PC-3 (cell line): ENCODE measurements around the gene TRPC3. TPM values are rescaled to one million over a fixed set of nuclear protein-coding genes. Genes with fewer than 3 reads are reported as not detected.

Source experiments
- ATAC-seq: fragments of 200-7000 bp; cut with Tn5 transposase; 2 replicates; pipeline ENCODE4 v1.9.1; 2020; ENCODE audit warnings: mild to moderate bottlenecking, moderate library complexity
- BruUV-seq: library from RNA; stranded (reverse); fragments of 400-500 nt; replicated peaks from 2 replicates; lab custom pipeline; 2021; lab: Mats Ljungman, UMichigan
- CTCF ChIA-PET: fragments of 300-600 bp; sonication (Branson Sonifier 250); formaldehyde crosslinking; loops from one replicate; lab custom pipeline; 2022; ENCODE audit warnings: antibody characterized with exemption; lab: Charles Lee
- POLR2A ChIA-PET: fragments of 300-600 bp; sonication (Branson Sonifier 250); formaldehyde crosslinking; loops from one replicate; lab custom pipeline; 2022; ENCODE audit warnings: antibody characterized with exemption; ENCODE audit not compliant: unreplicated experiment; lab: Charles Lee
- DNase-seq: peaks from one replicate; pipeline ENCODE4 v3.0.0-alpha.2; 2015
- H2AFZ ChIP-seq: fragments of 300-600 bp; sonication (generic); 2 replicates; pipeline ENCODE4 v1.6.0; 2016; ENCODE audit warnings: antibody characterized with exemption, low read length
- H3F3A ChIP-seq: fragments of 300-600 bp; sonication (generic); one replicate; pipeline ENCODE4 v1.6.0; 2017; ENCODE audit warnings: antibody characterized with exemption, low read length, control low read depth, mild to moderate bottlenecking; ENCODE audit not compliant: unreplicated experiment
- H3K27ac ChIP-seq: fragments of 300-600 bp; sonication (generic); 2 replicates; pipeline ENCODE4 v1.5.1; 2016; ENCODE audit warnings: mild to moderate bottlenecking, low read length
- H3K27me3 ChIP-seq: fragments of 300-600 bp; sonication (generic); 2 replicates; pipeline ENCODE4 v1.6.1; 2016; ENCODE audit warnings: low read length, mixed read lengths
- H3K36me3 ChIP-seq: fragments of 300-600 bp; sonication (generic); 2 replicates; pipeline ENCODE4 v1.6.1; 2016; ENCODE audit warnings: low read depth, mixed run types, low read length, mixed read lengths
- H3K4me1 ChIP-seq: fragments of 300-600 bp; sonication (generic); 2 replicates; pipeline ENCODE4 v1.5.1; 2016; ENCODE audit warnings: low read length; ENCODE audit not compliant: insufficient read depth
- H3K4me2 ChIP-seq: fragments of 300-600 bp; sonication (generic); 2 replicates; pipeline ENCODE4 v1.6.0; 2016; ENCODE audit warnings: low read length
- H3K4me3 ChIP-seq: fragments of 300-600 bp; sonication (generic); 2 replicates; pipeline ENCODE4 v1.5.1; 2016; ENCODE audit warnings: mild to moderate bottlenecking, low read length, mixed read lengths
- H3K79me2 ChIP-seq: fragments of 300-600 bp; sonication (generic); 2 replicates; pipeline ENCODE4 v1.6.1; 2017; ENCODE audit warnings: low read length, mixed read lengths
- H3K9ac ChIP-seq: fragments of 300-600 bp; sonication (generic); 2 replicates; pipeline ENCODE4 v1.6.0; 2016; ENCODE audit warnings: mild to moderate bottlenecking, low read length
- H3K9me2 ChIP-seq: fragments of 300-600 bp; sonication (generic); replicated peaks from 2 replicates; pipeline ENCODE4 v1.6.1; 2016; ENCODE audit warnings: mixed run types, low read length, mixed read lengths
- H3K9me3 ChIP-seq: fragments of 300-600 bp; sonication (generic); 2 replicates; pipeline ENCODE4 v1.6.1; 2016; ENCODE audit warnings: low read length, mixed read lengths
- H4K20me1 ChIP-seq: fragments of 300-600 bp; sonication (generic); 2 replicates; pipeline ENCODE4 v1.6.1; 2016; ENCODE audit warnings: low read length, mixed read lengths
- EZH2 ChIP-seq: fragments of 300-600 bp; sonication (generic); IDR thresholded peaks from one replicate; pipeline ENCODE4 v1.6.1; 2017; ENCODE audit warnings: antibody characterized with exemption, mild to moderate bottlenecking, low read length; ENCODE audit not compliant: unreplicated experiment
- EZH2phosphoT487 ChIP-seq: fragments of 300-600 bp; sonication (generic); IDR thresholded peaks from 2 replicates; pipeline ENCODE4 v1.6.1; 2018; ENCODE audit warnings: mild to moderate bottlenecking, antibody characterized with exemption, low read length, borderline replicate concordance
- intact Hi-C: fragments of 100-400 bp; cut with micrococcal nuclease; formaldehyde crosslinking; loops from 2 replicates; pipeline ENCODE4 v1.9.0; 2023
- total RNA-seq: library from RNA; depleted of rRNA; stranded (reverse); fragments of >200 nt; gene quantifications from 2 replicates; pipeline ENCODE4 v1.2.3, GENCODE V29; 2014
- TF ChIP-seq, protein P1 (sequence below): fragments of 300-600 bp; sonication (generic); conservative IDR thresholded peaks from 2 replicates; pipeline ENCODE4 v1.5.1; 2017; ENCODE audit warnings: antibody characterized with exemption, low read depth, mild to moderate bottlenecking, low read length

The TRPC3 gene
- total RNA-seq, 1 experiment from 2014 or later, result not detected

DNA sequence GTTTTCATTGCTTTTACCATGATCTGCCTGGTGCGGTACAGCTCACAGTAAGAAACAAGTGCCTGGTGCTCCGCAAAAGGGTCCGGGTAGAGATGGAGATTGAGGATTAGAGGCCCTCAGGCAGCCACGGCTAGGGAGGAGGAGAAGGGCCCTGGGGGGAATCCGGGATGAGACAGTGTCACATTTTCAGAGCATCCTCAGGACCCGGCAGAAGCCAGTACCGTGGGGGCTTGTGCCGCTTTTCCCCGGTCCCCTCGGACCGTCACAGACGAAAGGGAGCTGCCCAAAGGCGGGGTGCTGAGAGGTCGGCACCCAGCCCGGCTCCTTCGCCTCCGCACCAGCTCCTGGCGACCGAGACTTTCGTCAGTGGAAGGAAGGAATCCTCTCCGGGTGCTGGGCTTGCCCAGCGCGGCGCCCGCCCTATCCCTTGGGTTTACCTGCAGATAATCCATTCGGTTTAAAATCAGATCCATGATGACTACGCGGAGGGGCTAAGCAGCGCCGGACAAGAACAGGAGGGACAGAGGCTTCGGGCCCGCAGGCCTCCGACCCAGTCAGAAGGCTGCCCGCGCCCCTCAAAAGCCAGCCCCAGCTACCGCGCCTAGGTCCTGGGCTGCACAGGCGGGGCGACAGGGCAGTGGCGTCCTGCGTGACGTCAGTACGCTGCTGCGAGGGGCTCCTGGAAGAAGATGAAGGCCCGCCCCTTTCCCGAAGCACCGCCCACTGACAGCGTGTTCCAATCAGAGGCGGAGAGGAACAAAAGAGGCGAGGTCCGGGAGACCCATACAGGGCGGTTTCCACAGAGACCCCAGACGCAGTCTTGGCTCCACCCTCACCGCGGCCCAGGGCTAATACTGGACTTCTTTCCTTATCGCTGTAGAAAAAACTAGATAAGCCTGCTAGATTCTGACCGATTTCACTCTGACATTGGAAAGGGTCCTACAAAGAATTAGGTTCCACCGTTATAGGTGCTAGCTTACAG is 81.7 kb downstream of the TRPC3 start, which contains the start of gene BBS7:
Gene BBS7 (minus strand): TSS at position 634 of the 982 bp plus-strand sequence. CDS start 161 bp downstream, at position 473.
- Histone ChIP-seq H3K27me3 (no peaks in the 10 kb centered on the region), H3K9me2 (no peaks in the 10 kb centered on the region), H3K4me1 (no peaks in the 10 kb centered on the region), H3F3A (no peaks in the 10 kb centered on the region), H3K9me3 (no peaks in the 10 kb centered on the region), H3K4me3 (peak within 1 kb of the TSS; percentile 94), H3K9ac (peak within 1 kb of the TSS; percentile 80), H4K20me1 (no peaks in the 10 kb centered on the region), H3K4me2 (peak within 1 kb of the TSS; percentile 86), H3K79me2 (no peaks in the 10 kb centered on the region), H2AFZ (peak within 1 kb of the TSS; percentile 98), H3K36me3 (peaks cover 12% of the 10 kb centered on the region), H3K27ac (peak within 1 kb of the TSS; percentile 29; the same call in 1 of the 2 replicates)
- POLR2A ChIA-PET, result interaction anchor here (0.6 to 0.7 kb wide), 4 partner anchors 80 to 1422 kb away, joined by 3 to 11 read pairs (median 4); no protein-coding TSS in a partner anchor
- ATAC-seq (peak; percentile 95), DNase-seq (peak; percentile 90)
- no peak for TF ChIP-seq EZH2
- TF ChIP-seq, protein P1, sequence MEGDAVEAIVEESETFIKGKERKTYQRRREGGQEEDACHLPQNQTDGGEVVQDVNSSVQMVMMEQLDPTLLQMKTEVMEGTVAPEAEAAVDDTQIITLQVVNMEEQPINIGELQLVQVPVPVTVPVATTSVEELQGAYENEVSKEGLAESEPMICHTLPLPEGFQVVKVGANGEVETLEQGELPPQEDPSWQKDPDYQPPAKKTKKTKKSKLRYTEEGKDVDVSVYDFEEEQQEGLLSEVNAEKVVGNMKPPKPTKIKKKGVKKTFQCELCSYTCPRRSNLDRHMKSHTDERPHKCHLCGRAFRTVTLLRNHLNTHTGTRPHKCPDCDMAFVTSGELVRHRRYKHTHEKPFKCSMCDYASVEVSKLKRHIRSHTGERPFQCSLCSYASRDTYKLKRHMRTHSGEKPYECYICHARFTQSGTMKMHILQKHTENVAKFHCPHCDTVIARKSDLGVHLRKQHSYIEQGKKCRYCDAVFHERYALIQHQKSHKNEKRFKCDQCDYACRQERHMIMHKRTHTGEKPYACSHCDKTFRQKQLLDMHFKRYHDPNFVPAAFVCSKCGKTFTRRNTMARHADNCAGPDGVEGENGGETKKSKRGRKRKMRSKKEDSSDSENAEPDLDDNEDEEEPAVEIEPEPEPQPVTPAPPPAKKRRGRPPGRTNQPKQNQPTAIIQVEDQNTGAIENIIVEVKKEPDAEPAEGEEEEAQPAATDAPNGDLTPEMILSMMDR, result no peak
- BruUV-seq, result TSS peak; percentile 41
- intact Hi-C loops, result no loop called here
- CTCF ChIA-PET, result no interaction called here

DNA sequence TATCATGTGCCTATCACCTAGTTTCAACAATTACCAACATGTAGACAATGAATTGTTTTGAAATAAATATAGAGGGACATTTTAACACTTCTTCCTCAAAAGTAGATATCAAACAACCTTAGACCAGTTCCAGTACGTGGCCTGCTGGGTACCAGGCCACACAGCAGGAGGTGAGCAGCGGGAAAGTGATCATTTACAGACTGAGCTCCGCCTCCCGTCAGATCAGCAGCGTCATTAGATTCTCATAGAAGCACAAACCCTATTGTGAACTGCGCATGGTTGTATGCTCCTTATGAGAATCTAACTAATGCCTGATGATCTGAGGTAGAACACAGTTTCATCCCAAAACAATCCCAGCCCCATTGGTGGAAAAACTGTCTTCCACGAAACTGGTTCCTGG is 88.1 kb downstream of the TRPC3 start:
- Histone ChIP-seq H4K20me1 (no peaks in the 10 kb centered on the region), H3K27me3 (no peaks in the 10 kb centered on the region), H3K9me2 (no peaks in the 10 kb centered on the region), H3K27ac (no peak overlapping the region), H3K9me3 (no peaks in the 10 kb centered on the region), H3K79me2 (no peaks in the 10 kb centered on the region), H3K9ac (no peak overlapping the region), H3F3A (no peaks in the 10 kb centered on the region), H2AFZ (no peak overlapping the region), H3K4me1 (no peaks in the 10 kb centered on the region), H3K36me3 (peaks cover 12% of the 10 kb centered on the region), H3K4me2 (no peak overlapping the region), H3K4me3 (no peak overlapping the region)
- ChIA-PET POLR2A (no interaction called here), CTCF (no interaction called here)
- intact Hi-C loops, result no loop called here
- no TSS peak for BruUV-seq
- DNase-seq (no peak), ATAC-seq (no peak)
- TF ChIP-seq, protein P1, result no peak
- TF ChIP-seq EZH2phosphoT487 (no peak), EZH2 (no peak)
